Upper lobe of left lung (tissue), 6 donors: ENCODE measurements around the gene RBM5. TPM values are rescaled to one million over a fixed set of nuclear protein-coding genes. Genes with fewer than 3 reads are reported as not detected.

Experiments
- ATAC-seq, 2 donors: fragments of 200-7000 bp; cut with Tn5 transposase; one replicate each; pipeline ENCODE4 v1.9.1; 2022; ENCODE audit warnings: mild to moderate bottlenecking in 2 of 2, moderate library complexity in 2 of 2; ENCODE audit not compliant: low FRiP score in 2 of 2
- DNase-seq, 2 donors: peaks; one replicate each; pipeline ENCODE4 v3.0.0-alpha.2; 2019 to 2020
- H3K27ac ChIP-seq, 4 donors: fragments of 200-600 bp; sonication (generic); one replicate each; pipeline ENCODE4 v1.5.1; 2016 to 2019
- H3K27me3 ChIP-seq, 4 donors: fragments of 200-600 bp; sonication (generic); one replicate each; pipeline ENCODE4 v1.5.1; 2017 to 2019
- H3K36me3 ChIP-seq, 4 donors: fragments of 200-600 bp; sonication (generic); one replicate each; pipeline ENCODE4 v1.5.1; 2016 to 2019
- H3K4me1 ChIP-seq, 4 donors: fragments of 200-600 bp; sonication (generic); one replicate each; pipeline ENCODE4 v1.5.1; 2018 to 2019
- H3K4me3 ChIP-seq, 4 donors: fragments of 200-600 bp; sonication (generic); one replicate each; pipeline ENCODE4 v1.5.1; 2017 to 2019; ENCODE audit warnings: mild to moderate bottlenecking in 2 of 4, moderate library complexity in 1 of 4
- H3K9me3 ChIP-seq, 4 donors: fragments of 200-600 bp; sonication (generic); one replicate each; pipeline ENCODE4 v1.5.1; 2018 to 2019
- CTCF ChIP-seq, 6 experiments: fragments of 450-650 bp in 4 of 6; fragments of 200-600 bp in 2 of 6; sonication (generic) in 2 of 6; IDR thresholded peaks; one replicate each; pipeline ENCODE4 v1.5.1; 2016 to 2019; ENCODE audit warnings: antibody characterized with exemption in 6 of 6
- EP300 ChIP-seq, 4 donors: sonication (generic); formaldehyde crosslinking; IDR thresholded peaks; one replicate each; pipeline ENCODE4 v1.5.1; 2017; ENCODE audit warnings: antibody characterized with exemption in 4 of 4, control low read depth in 2 of 4
- POLR2A ChIP-seq, 4 donors: fragments of 450-650 bp; IDR thresholded peaks; one replicate each; pipeline ENCODE4 v1.5.1; 2016 to 2017; ENCODE audit warnings: antibody characterized with exemption in 4 of 4, mild to moderate bottlenecking in 2 of 4
- POLR2AphosphoS5 ChIP-seq, 2 donors: sonication (generic); formaldehyde crosslinking; IDR thresholded peaks; one replicate each; pipeline ENCODE4 v1.5.1; 2017; ENCODE audit warnings: antibody characterized with exemption in 2 of 2
- WGBS, 2 donors: methylation state at CpG; one replicate each; pipeline ENCODE4 v1.1.5; 2017 to 2018; 5-methylcytosine and 5-hydroxymethylcytosine counted together
- total RNA-seq, 6 donors: library from RNA; depleted of rRNA in 4 of 6; stranded (reverse); fragments of >200 nt in 4 of 6; gene quantifications; one replicate each; pipeline versions ENCODE4 v1.1.0 to v1.2.1, GENCODE V29; 2016 to 2021
- donor health status: DM: no; HTN: no; CAD: no; lungs with moderate emphysema.
- donor health status: DM: no; HTN: yes; CAD: no; lungs with severe emphysema.

RBM5 gene
- total RNA-seq, 6 donors from 2014 or later, result 130 to 713 (median 189) TPM

DNA sequence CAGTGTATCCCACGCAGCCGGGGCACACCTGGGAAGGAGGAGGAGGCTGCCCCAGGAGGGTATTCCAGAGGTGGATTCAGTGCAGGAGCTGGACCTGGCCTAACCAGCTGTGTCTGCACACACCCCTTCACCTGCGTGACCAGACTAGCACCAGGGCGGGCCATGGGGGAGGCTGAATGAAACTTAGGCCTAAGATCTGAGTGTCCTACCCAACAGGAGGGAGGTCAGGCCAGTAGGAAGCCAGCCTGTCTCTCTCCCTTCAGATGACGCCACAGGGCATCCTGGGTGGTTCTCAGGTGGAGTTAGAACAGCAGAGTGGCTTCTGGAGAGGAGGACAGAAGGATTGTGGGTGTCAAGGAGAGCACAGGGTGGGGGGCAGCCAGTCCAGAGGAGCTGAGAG is 63.0 kb downstream of the RBM5 start:
- TF ChIP-seq EP300 (IDR thresholded peaks at IDR 0.05) (no peak), POLR2A (IDR thresholded peaks at IDR 0.05) (no peak), CTCF (IDR thresholded peaks at IDR 0.05) (no peak), POLR2AphosphoS5 (IDR thresholded peaks at IDR 0.05) (no peak)
- no peaks in the 10 kb centered on the region for H3K36me3 ChIP-seq
- H3K9me3 ChIP-seq, result no peaks in the 10 kb centered on the region
- DNase-seq (no peak), ATAC-seq (no peak)
- H3K27ac ChIP-seq, result no peak overlapping the region
- WGBS, 2 donors, result 73 to 100% methylated on average over 1 to 3 of the region's 5 CpGs
- no peak overlapping the region for H3K4me3 ChIP-seq
- H3K27me3 ChIP-seq, result peaks cover 0 to 19% (median 4%) of the 10 kb centered on the region in 4 donors
- peaks cover 19 to 43% (median 24%) of the 10 kb centered on the region in 4 donors for H3K4me1 ChIP-seq

DNA sequence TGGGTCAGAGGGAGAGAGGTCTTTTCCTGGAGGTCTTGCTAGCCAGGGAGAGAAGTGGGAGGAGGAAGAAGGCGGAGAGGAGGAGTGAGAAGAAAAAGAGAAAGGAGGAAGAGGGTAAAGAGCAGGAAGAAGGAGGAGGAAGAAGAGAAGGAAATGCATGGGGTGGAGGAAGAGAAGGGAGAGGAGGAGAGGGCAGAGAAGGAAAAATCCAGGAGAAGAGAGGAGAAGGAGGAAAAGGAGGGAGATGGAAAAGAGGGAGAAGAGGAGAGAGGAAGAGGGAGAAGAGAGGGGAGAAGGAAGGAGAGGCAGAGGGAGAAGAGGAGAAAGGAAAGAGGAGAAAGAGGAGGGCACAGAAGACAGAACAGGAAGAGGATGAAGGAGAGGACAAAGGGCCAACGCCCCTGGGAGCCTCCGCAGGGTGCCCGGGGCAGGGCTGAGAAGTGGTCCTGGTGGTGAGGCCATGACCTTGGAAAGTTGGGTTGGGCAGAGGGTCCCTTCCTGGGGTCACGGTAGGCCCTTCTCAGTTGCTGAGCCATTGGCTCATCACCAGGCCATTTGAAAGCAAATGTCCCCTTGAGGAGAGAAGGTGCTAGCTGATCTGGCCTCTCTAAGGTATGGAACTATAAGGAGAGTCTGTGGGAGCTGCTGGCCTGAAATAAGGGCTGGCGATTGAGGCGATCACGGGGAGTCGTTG is 65.2 kb downstream of the RBM5 start:
- TF ChIP-seq POLR2A (IDR thresholded peaks at IDR 0.05), result no peak
- no peak for TF ChIP-seq POLR2AphosphoS5 (IDR thresholded peaks at IDR 0.05)
- TF ChIP-seq EP300 (IDR thresholded peaks at IDR 0.05), result no peak
- no peak for TF ChIP-seq CTCF (IDR thresholded peaks at IDR 0.05)
- H3K4me1 ChIP-seq, result peaks cover 27 to 61% (median 39%) of the 10 kb centered on the region in 4 donors
- H3K36me3 ChIP-seq, result no peaks in the 10 kb centered on the region
- ATAC-seq, result no peak
- peak overlapping the region in 3 of 4 donors; percentile 55 to 75 (median 69) for H3K4me3 ChIP-seq
- WGBS, 2 donors, result 48 to 77% methylated on average over 5 to 9 of the region's 9 CpGs
- peaks cover 0 to 19% (median 4%) of the 10 kb centered on the region in 4 donors for H3K27me3 ChIP-seq
- peak overlapping the region in 1 of 4 donors; percentile 89 for H3K27ac ChIP-seq
- no peak for DNase-seq
- H3K9me3 ChIP-seq, result no peaks in the 10 kb centered on the region

DNA sequence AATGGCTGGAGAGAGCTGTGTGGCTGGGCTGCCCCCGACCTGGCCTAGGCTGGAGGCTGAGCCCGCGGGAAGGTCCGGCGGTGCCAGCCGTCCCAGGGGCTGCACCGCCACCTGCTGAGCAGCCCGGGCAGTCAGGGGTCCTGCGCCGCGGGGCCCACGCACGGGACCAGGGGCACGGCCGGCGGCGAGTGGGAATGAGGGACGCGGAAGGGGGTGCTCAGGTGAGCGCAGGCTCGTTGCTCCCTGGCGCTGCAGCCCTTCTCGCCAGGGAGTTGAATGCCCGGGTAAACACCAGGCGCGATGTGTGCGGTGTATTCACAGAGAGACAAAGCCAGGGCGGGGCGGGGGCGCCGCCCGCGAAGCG is 65.7 kb downstream of the RBM5 start:
- H3K36me3 ChIP-seq, result no peaks in the 10 kb centered on the region
- H3K4me1 ChIP-seq, result peaks cover 32 to 67% (median 45%) of the 10 kb centered on the region in 4 donors
- DNase-seq (no peak), ATAC-seq (no peak)
- H3K27me3 ChIP-seq, result peaks cover 0 to 19% (median 4%) of the 10 kb centered on the region in 4 donors
- peak overlapping the region; percentile 16 to 75 (median 62) for H3K4me3 ChIP-seq
- H3K9me3 ChIP-seq, result no peaks in the 10 kb centered on the region
- WGBS, 2 donors, result 3% methylated on average over 16 of the region's 34 CpGs; no CpG with 5 or more reads in 1 of the 2 donors
- H3K27ac ChIP-seq, result peak overlapping the region in 2 of 4 donors; percentile 80 to 89
- TF ChIP-seq EP300 (IDR thresholded peaks at IDR 0.05) (no peak), POLR2A (IDR thresholded peaks at IDR 0.05) (no peak), CTCF (IDR thresholded peaks at IDR 0.05) (peak in 5 of 6 experiments; percentile 17 to 62 (median 34)), POLR2AphosphoS5 (IDR thresholded peaks at IDR 0.05) (no peak)

DNA sequence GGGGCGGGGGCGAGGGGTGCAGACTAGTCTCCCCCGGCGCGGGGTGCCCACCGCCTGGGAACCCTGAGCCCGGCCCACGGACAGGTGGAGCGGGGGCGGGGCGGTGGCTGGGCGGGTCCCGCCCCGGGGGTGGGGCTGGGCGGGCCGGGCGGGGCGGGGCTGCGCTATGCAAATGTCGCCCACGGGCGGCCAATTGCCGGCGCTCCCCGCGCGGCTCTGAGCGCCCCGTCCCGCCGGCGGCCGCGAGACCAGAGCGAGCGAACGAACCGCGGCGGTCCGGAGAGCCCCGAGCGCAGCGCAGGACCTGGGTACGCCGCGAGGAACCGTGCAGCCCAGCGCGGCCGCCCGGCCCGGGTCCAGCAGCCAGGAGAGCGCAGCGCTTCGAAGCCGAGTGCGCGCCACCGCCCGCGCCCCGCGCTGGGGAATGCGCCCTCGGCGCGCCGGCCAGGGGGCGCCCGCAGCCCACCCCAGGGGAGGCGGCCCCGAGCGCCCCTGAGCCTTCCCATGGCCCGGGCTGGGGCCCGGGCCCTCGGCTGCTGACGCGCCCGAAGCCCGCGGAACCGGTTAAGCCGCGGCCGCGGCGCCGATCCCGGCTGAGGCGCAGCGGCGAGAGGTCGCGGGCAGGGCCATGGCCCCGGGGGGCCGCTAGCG is 66.2 kb downstream of the RBM5 start, which contains the start of gene SEMA3F:
SEMA3F (plus strand) TSS at position 485 of the 651 bp plus-strand sequence. CDS start 4,299 bp downstream, outside the sequence.
- peaks cover 32 to 70% (median 47%) of the 10 kb centered on the region in 4 donors for H3K4me1 ChIP-seq
- TF ChIP-seq CTCF (IDR thresholded peaks at IDR 0.05), result peak in 5 of 6 experiments; percentile 35 to 76 (median 63)
- TF ChIP-seq POLR2A (IDR thresholded peaks at IDR 0.05), result peak in 3 of 4 donors; percentile 24 to 75 (median 31)
- TF ChIP-seq POLR2AphosphoS5 (IDR thresholded peaks at IDR 0.05), result peak in 1 of 2 donors; percentile 65
- TF ChIP-seq EP300 (IDR thresholded peaks at IDR 0.05), result no peak
- no peaks in the 10 kb centered on the region for H3K9me3 ChIP-seq
- DNase-seq, result peak; percentile 68 to 94
- WGBS, 2 donors, result 0% methylated on average over 7 of the region's 98 CpGs; no CpG with 5 or more reads in 1 of the 2 donors
- H3K27ac ChIP-seq, result peak within 1 kb of the TSS; percentile 74 to 95 (median 84)
- ATAC-seq, result peak; percentile 67 to 83
- no peaks in the 10 kb centered on the region for H3K36me3 ChIP-seq
- peaks cover 0 to 19% (median 4%) of the 10 kb centered on the region in 4 donors for H3K27me3 ChIP-seq
- H3K4me3 ChIP-seq, result peak within 1 kb of the TSS; percentile 52 to 75 (median 62)
